T-helper 17 cell (primary cell): Measurements from ENCODE around the gene CAPZB. TPM values are rescaled to one million over a fixed set of nuclear protein-coding genes. Genes with fewer than 3 reads are reported as not detected.

Experiments used
- ATAC-seq: fragments of 150-1000 bp; cut with Tn5 transposase; 2 replicates; pipeline ENCODE4 v1.10.0; 2021; ENCODE audit warnings: mild to moderate bottlenecking, moderate library complexity
- DNase-seq, 3 donors: peaks; one replicate each; pipeline versions ENCODE4 v3.0.0 to v3.0.0-alpha.2; 2020 to 2021
- H3K9me3 ChIP-seq: one replicate; pipeline ENCODE4 v1.7.0; 2013; ENCODE audit warnings: low read length, mild to moderate bottlenecking; ENCODE audit not compliant: control insufficient read depth, poor library complexity, severe bottlenecking
- H3K27ac Mint-ChIP-seq: one replicate; pipeline ENCODE4 v1.8.0; 2022; ENCODE audit warnings: mild to moderate bottlenecking, moderate library complexity, mixed read lengths
- H3K27me3 Mint-ChIP-seq: one replicate; pipeline ENCODE4 v1.8.0; 2022; ENCODE audit warnings: mixed read lengths
- H3K36me3 Mint-ChIP-seq: one replicate; pipeline ENCODE4 v1.8.0; 2022; ENCODE audit warnings: low read depth, mixed read lengths
- H3K4me1 Mint-ChIP-seq: one replicate; pipeline ENCODE4 v1.8.0; 2022; ENCODE audit warnings: mild to moderate bottlenecking, mixed read lengths
- H3K4me3 Mint-ChIP-seq: one replicate; pipeline ENCODE4 v1.8.0; 2022; ENCODE audit warnings: mild to moderate bottlenecking, moderate library complexity, mixed read lengths
- total RNA-seq, 4 donors: library from RNA in 2 of 4; stranded (reverse) in 2 of 4; gene quantifications; one replicate each; pipeline ENCODE4 v1.2.3 and lab custom pipeline; 2022 to 2026

Gene CAPZB
- total RNA-seq, 2 donors from 2014 or later: 320 to 330 TPM

- H3K27me3 Mint-ChIP-seq: no peaks in the 10 kb centered on the region
- peak overlapping the region; percentile 90 for H3K27ac Mint-ChIP-seq
- peaks cover 60% of the 10 kb centered on the region for H3K4me1 Mint-ChIP-seq
- H3K4me3 Mint-ChIP-seq: peak overlapping the region; percentile 45
- DNase-seq (no peak), ATAC-seq (peak; percentile 71)
- H3K9me3 ChIP-seq: no peaks in the 10 kb centered on the region
- H3K36me3 Mint-ChIP-seq: no peaks in the 10 kb centered on the region
Observed at GRCh38 chr1:19445417-19446342, 39.7 kb downstream of the CAPZB start.

GRCh38 chr1:19444296-19445021, 40.9 kb downstream of the CAPZB start:
- peak overlapping the region; percentile 15 for H3K4me3 Mint-ChIP-seq
- H3K36me3 Mint-ChIP-seq: no peaks in the 10 kb centered on the region
- ATAC-seq (no peak), DNase-seq (no peak)
- peak overlapping the region; percentile 90 for H3K27ac Mint-ChIP-seq
- H3K9me3 ChIP-seq: no peaks in the 10 kb centered on the region
- no peaks in the 10 kb centered on the region for H3K27me3 Mint-ChIP-seq
- H3K4me1 Mint-ChIP-seq: peaks cover 65% of the 10 kb centered on the region

- Mint-ChIP-seq H3K4me3 (no peak overlapping the region), H3K36me3 (no peaks in the 10 kb centered on the region), H3K27ac (peak overlapping the region; percentile 90), H3K4me1 (peaks cover 65% of the 10 kb centered on the region), H3K27me3 (no peaks in the 10 kb centered on the region)
- DNase-seq (no peak), ATAC-seq (no peak)
- no peaks in the 10 kb centered on the region for H3K9me3 ChIP-seq
Observed at GRCh38 chr1:19443326-19443725, 42.0 kb downstream of the CAPZB start.

- Mint-ChIP-seq H3K27me3 (no peaks in the 10 kb centered on the region), H3K36me3 (no peaks in the 10 kb centered on the region)
Observed at GRCh38 chr1:19442154-19443096, 42.9 kb downstream of the CAPZB start.

GRCh38 chr1:19441048-19441780, 44.1 kb downstream of the CAPZB start:
- no peaks in the 10 kb centered on the region for H3K27me3 Mint-ChIP-seq
- no peaks in the 10 kb centered on the region for H3K9me3 ChIP-seq
- ATAC-seq (no peak), DNase-seq (no peak)
- no peaks in the 10 kb centered on the region for H3K36me3 Mint-ChIP-seq
- H3K4me1 Mint-ChIP-seq: peaks cover 73% of the 10 kb centered on the region
- peak overlapping the region; percentile 21 for H3K4me3 Mint-ChIP-seq
- H3K27ac Mint-ChIP-seq: peak overlapping the region; percentile 93

More at GRCh38 chr1:19442154-19443096, 42.9 kb downstream of the CAPZB start:
- no peaks in the 10 kb centered on the region for H3K9me3 ChIP-seq
- ATAC-seq: no peak
- DNase-seq: no peak
- Mint-ChIP-seq H3K4me1 (peaks cover 67% of the 10 kb centered on the region), H3K27ac (peak overlapping the region; percentile 90), H3K4me3 (peak overlapping the region; percentile 52)

- ATAC-seq: peak; percentile 64
- H3K4me3 Mint-ChIP-seq: peak overlapping the region; percentile 33
Observed at GRCh38 chr1:19439464-19440171, 45.7 kb downstream of the CAPZB start.

GRCh38 chr1:19438516-19439195, 46.7 kb downstream of the CAPZB start:
- H3K9me3 ChIP-seq: no peaks in the 10 kb centered on the region
- ATAC-seq (no peak), DNase-seq (no peak)
- peaks cover 73% of the 10 kb centered on the region for H3K4me1 Mint-ChIP-seq
- H3K36me3 Mint-ChIP-seq: no peaks in the 10 kb centered on the region
- peak overlapping the region; percentile 93 for H3K27ac Mint-ChIP-seq
- no peak overlapping the region for H3K4me3 Mint-ChIP-seq
- no peaks in the 10 kb centered on the region for H3K27me3 Mint-ChIP-seq

More at GRCh38 chr1:19439464-19440171, 45.7 kb downstream of the CAPZB start:
- H3K27me3 Mint-ChIP-seq: no peaks in the 10 kb centered on the region
- H3K9me3 ChIP-seq: no peaks in the 10 kb centered on the region
- H3K4me1 Mint-ChIP-seq: peaks cover 74% of the 10 kb centered on the region
- H3K27ac Mint-ChIP-seq: peak overlapping the region; percentile 93
- peak in 1 of 3 donors; percentile 22 for DNase-seq
- no peaks in the 10 kb centered on the region for H3K36me3 Mint-ChIP-seq

GRCh38 chr1:19437891-19438294, 47.4 kb downstream of the CAPZB start:
- Mint-ChIP-seq H3K27ac (peak overlapping the region; percentile 93), H3K4me1 (peaks cover 76% of the 10 kb centered on the region), H3K27me3 (no peaks in the 10 kb centered on the region), H3K4me3 (no peak overlapping the region), H3K36me3 (no peaks in the 10 kb centered on the region)
- DNase-seq (no peak), ATAC-seq (no peak)
- H3K9me3 ChIP-seq: no peaks in the 10 kb centered on the region

GRCh38 chr1:19436716-19437476, 48.4 kb downstream of the CAPZB start:
- Mint-ChIP-seq H3K27ac (peak overlapping the region; percentile 93), H3K4me1 (peaks cover 79% of the 10 kb centered on the region), H3K4me3 (peak overlapping the region; percentile 80), H3K36me3 (no peaks in the 10 kb centered on the region), H3K27me3 (no peaks in the 10 kb centered on the region)
- ATAC-seq (peak; percentile 28), DNase-seq (no peak)
- H3K9me3 ChIP-seq: no peaks in the 10 kb centered on the region

GRCh38 chr1:19435851-19436455, 49.4 kb downstream of the CAPZB start:
- H3K4me1 Mint-ChIP-seq: peaks cover 73% of the 10 kb centered on the region
- no peaks in the 10 kb centered on the region for H3K36me3 Mint-ChIP-seq
- H3K9me3 ChIP-seq: no peaks in the 10 kb centered on the region
- peak overlapping the region; percentile 93 for H3K27ac Mint-ChIP-seq
- H3K27me3 Mint-ChIP-seq: no peaks in the 10 kb centered on the region
- no peak for DNase-seq
- peak overlapping the region; percentile 80 for H3K4me3 Mint-ChIP-seq
- ATAC-seq: no peak
